GM13976 (cell line): ENCODE data around the gene PTAFR.

Source experiments
- DNase-seq: peaks from one replicate; pipeline ENCODE4 v3.0.0; 2012; ENCODE audit warnings: low spot score
- in situ Hi-C: fragments of 300-500 bp; cut with MboI; formaldehyde crosslinking; loops from one replicate; pipeline ENCODE4 v1.12.0; 2022; ENCODE audit warnings: low sequenced_read_pairs, mixed read lengths, inconsistent platforms; ENCODE audit not compliant: unreplicated experiment
- TF ChIP-seq, protein P1 (sequence below): IDR thresholded peaks from 2 replicates; pipeline ENCODE4 v1.5.1; 2012; ENCODE audit warnings: borderline replicate concordance, mild to moderate bottlenecking; ENCODE audit not compliant: insufficient read depth; ENCODE audit errors: extremely low read depth, missing control alignments, control extremely low read depth

Gene PTAFR

DNA sequence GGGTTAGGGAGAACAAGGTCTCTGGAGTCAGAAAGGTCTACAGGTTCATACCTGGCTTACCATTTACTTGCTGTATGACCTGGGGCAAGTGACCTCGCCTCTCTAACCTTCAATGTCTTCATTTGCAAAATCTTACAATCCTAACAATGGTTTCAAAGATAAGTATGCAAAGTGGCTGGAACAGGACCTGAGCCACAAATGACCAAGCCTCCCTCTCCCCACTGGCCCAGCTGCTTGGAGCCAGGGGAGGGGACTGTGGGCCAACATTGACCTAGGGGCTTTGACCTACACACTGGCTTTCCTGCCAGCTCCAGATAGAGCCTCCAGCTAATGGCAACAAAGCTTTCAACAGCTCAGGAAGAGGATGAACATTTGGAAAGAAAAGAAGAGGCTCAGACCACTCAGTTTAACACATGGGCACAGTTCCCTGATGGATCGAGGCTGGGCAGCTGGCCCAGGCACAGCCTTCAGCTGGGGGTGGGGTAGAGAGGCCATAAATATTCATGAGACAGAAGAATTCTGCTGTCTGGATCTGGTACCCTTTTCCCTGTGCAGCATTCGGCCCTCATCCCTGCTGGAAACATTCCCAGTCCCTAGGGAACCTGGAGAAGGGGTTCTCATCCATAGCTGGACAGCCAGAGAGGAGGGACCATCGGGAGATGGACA lies 12.9 kb downstream of the PTAFR start:
- no peak for DNase-seq
- TF ChIP-seq, protein P1, sequence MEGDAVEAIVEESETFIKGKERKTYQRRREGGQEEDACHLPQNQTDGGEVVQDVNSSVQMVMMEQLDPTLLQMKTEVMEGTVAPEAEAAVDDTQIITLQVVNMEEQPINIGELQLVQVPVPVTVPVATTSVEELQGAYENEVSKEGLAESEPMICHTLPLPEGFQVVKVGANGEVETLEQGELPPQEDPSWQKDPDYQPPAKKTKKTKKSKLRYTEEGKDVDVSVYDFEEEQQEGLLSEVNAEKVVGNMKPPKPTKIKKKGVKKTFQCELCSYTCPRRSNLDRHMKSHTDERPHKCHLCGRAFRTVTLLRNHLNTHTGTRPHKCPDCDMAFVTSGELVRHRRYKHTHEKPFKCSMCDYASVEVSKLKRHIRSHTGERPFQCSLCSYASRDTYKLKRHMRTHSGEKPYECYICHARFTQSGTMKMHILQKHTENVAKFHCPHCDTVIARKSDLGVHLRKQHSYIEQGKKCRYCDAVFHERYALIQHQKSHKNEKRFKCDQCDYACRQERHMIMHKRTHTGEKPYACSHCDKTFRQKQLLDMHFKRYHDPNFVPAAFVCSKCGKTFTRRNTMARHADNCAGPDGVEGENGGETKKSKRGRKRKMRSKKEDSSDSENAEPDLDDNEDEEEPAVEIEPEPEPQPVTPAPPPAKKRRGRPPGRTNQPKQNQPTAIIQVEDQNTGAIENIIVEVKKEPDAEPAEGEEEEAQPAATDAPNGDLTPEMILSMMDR: no peak
- in situ Hi-C loops: no loop called here

DNA sequence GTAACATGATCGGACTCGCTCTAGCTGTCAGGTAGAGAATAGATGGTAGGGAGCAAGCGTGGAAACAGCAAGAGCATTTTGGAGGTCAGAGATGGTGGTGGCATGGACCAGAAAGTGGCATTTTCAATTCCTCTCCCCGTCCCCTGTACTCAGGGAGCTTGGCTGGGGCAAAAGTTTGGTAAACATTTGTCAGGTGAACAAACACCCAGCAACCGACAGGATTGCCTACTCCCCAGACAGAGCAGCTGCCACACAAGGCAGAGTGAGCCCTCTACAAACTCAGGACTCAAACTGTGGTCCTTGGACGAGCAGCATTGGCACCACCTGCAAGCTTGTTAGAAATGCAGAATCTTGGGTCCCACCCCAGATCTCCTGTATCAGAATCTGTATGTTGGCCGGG lies 14.3 kb downstream of the PTAFR start:
- in situ Hi-C loops: no loop called here
- TF ChIP-seq, protein P1: no peak

DNA sequence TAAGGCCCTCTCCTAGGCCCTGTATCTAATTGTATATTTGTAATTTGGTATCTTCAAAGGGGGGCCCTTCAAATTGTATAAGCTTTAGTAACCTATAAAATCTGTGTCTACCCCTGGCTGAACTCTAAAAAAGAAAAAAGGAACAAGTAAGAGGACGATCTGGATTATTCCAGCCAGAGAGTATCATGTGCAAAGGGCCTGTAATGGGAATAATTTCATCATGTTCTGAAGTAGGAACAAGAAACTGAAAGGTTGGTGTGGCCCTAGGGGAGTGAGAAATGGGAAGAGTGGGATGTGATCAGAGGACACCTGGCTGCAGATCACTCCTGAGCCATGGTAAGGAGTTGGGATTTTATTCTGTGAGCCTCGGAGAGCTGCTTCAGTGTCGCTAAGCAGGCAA lies 14.7 kb downstream of the PTAFR start:
- TF ChIP-seq, protein P1: no peak
- in situ Hi-C loops: no loop called here
- DNase-seq: no peak

More for the DNA sequence above, 14.3 kb downstream of the PTAFR start:
- no peak for DNase-seq

DNA sequence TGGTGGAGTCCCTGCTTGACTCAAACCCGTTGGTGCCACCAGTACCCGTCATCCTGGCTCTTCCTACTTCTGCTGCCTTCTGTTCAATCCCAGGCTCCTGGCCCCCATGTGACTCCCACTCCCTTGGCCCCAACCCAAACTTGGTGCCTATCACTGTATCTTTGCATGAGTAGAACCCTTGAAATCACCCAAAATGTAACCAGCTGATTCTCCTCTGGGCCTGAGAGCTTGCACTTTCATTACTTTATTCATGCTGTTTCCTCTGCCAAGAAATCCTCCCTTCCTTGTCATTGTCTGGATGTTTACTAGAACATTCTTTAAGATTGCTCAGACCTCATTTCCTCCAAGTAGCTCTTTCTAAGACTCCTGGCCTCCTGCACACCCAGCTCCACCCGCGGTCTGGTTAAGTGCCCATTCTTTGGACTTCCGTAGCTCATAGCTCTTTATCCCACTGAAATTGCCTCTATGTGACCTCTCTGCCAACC lies 15.7 kb downstream of the PTAFR start:
- in situ Hi-C loops: no loop called here
- no peak for DNase-seq
- TF ChIP-seq, protein P1: no peak

DNA sequence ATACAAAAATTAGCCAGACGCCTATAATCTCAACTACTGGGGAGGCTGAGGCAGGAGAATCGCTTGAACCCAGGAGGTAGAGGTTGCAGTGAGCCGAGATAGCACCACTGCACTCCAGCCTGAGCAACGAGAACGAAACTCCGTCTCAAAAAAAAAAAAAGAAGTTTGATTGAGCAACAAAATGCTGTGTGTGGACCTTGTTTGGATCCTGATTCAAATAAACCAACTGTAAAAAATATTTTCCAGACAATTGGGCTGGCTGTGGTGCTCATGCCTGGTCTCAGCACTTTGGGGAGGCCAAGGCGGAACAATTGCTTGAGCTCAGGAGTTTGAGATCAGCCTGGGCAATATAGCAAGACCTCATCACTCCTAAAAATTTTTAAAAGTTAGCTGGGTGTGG lies 16.8 kb downstream of the PTAFR start:
- DNase-seq: no peak
- TF ChIP-seq, protein P1: no peak
- in situ Hi-C loops: no loop called here

DNA sequence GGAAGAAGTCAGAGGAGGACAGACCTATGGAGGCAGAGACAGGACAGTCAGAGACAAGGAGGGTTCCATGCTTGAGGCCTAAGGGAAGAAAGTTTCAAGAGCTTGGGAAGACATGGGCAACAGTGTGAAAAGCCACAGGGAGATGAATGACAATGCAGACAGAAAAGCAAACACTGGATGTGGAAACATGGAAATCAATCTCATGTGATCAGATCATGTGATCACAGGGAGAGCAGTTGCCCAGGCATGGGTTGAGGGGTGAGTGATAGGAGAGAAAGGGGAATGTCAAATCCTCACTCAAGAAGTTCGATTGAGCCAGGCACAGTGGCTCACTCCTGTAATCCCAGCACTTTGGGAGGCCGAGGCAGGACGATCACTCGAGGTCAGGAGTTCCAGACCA lies 17.2 kb downstream of the PTAFR start:
- in situ Hi-C loops: no loop called here
- TF ChIP-seq, protein P1: no peak
- DNase-seq: no peak
